SKM-1 treated with dmso at 0.1 percent for 144 hours (cell line): ENCODE data around the gene STK10.

Source experiments
- DNase-seq: peaks from one replicate; lab custom pipeline; 2025; ENCODE audit not compliant: unreplicated experiment; lab: John Stamatoyannopoulos, UW

Gene STK10

GRCh38 chr5:172189693-172190296, 1.8 kb upstream of the STK10 start:
- DNase-seq: no peak

- no peak for DNase-seq
Measured at GRCh38 chr5:172188893-172189692, 1.1 kb upstream of the STK10 start.

- DNase-seq: peak; percentile 44
Measured at GRCh38 chr5:172187118-172188032, 649 bp downstream of the STK10 start.

- no peak for DNase-seq
Measured at GRCh38 chr5:172186114-172186695, 1.8 kb downstream of the STK10 start.

GRCh38 chr5:172185096-172185461, 2.9 kb downstream of the STK10 start:
- DNase-seq: no peak

GRCh38 chr5:172183881-172184280, 4.1 kb downstream of the STK10 start:
- no peak for DNase-seq

- DNase-seq: no peak
Measured at GRCh38 chr5:172182291-172182690, 5.7 kb downstream of the STK10 start.

- no peak for DNase-seq
Measured at GRCh38 chr5:172180936-172181335, 7.1 kb downstream of the STK10 start.

GRCh38 chr5:172178991-172179989, 8.7 kb downstream of the STK10 start:
- DNase-seq: peak; percentile 75

- DNase-seq: no peak
Measured at GRCh38 chr5:172178301-172178987, 9.6 kb downstream of the STK10 start.

GRCh38 chr5:172177176-172177575, 10.8 kb downstream of the STK10 start:
- DNase-seq: no peak

GRCh38 chr5:172175263-172175719, 12.7 kb downstream of the STK10 start:
- peak; percentile 90 for DNase-seq

GRCh38 chr5:172173564-172174153, 14.4 kb downstream of the STK10 start:
- peak; percentile 71 for DNase-seq

GRCh38 chr5:172172912-172173563, 15.0 kb downstream of the STK10 start:
- no peak for DNase-seq

- DNase-seq: no peak
Measured at GRCh38 chr5:172171118-172171517, 16.9 kb downstream of the STK10 start.

GRCh38 chr5:172170251-172170701, 17.7 kb downstream of the STK10 start:
- no peak for DNase-seq

GRCh38 chr5:172169216-172169615, 18.8 kb downstream of the STK10 start:
- no peak for DNase-seq

GRCh38 chr5:172168311-172168710, 19.7 kb downstream of the STK10 start:
- no peak for DNase-seq
